HCT116 (cell line): ENCODE results near the gene AGTR1. TPM values are rescaled to one million over a fixed set of nuclear protein-coding genes. Genes with fewer than 3 reads are reported as not detected.

Experiments used
- ATAC-seq: fragments of 200-7000 bp; cut with Tn5 transposase; 2 replicates; pipeline ENCODE4 v1.9.1; 2020; ENCODE audit warnings: mild to moderate bottlenecking, moderate library complexity
- BruUV-seq: library from RNA; stranded (reverse); fragments of 400-500 nt; replicated peaks from 2 replicates; lab custom pipeline; 2021; lab: Mats Ljungman, UMichigan
- CTCF ChIA-PET: fragments of 300-600 bp; sonication (Branson Sonifier 250); formaldehyde crosslinking; loops from one replicate; lab custom pipeline; 2021; ENCODE audit warnings: antibody characterized with exemption; lab: Charles Lee
- POLR2A ChIA-PET: fragments of 300-600, 350-600 bp; sonication (Branson Sonifier 250); formaldehyde crosslinking; loops from one replicate; lab custom pipeline; 2021; ENCODE audit warnings: antibody characterized with exemption; lab: Charles Lee
- RAD21 ChIA-PET, 2 experiments: fragments of 300-600 bp; sonication (Branson Sonifier 250); formaldehyde crosslinking; loops; one replicate each; lab custom pipeline; 2023; ENCODE audit warnings: low total read pairs in 2 of 2; ENCODE audit not compliant: uncharacterized antibody in 2 of 2, unreplicated experiment in 2 of 2, low non-redundant PET in 1 of 2; lab: Charles Lee
- DNase-seq: peaks from one replicate; pipeline ENCODE4 v3.0.0-alpha.2; 2010; ENCODE audit warnings: low read depth, low spot score
- H2AFZ ChIP-seq: fragments of 200-600 bp; shearing (Covaris generic), sonication (generic); 2 replicates; pipeline ENCODE4 v1.6.1; 2017; ENCODE audit warnings: low read depth, mixed run types, mixed read lengths, antibody characterized with exemption, low read length; ENCODE audit not compliant: poor library complexity, severe bottlenecking
- H3K27ac ChIP-seq: 2 replicates; pipeline ENCODE4 v1.5.1; 2012; ENCODE audit warnings: low read depth, low read length
- H3K27me3 ChIP-seq: fragments of 200-600 bp; sonication (generic); 2 replicates; pipeline ENCODE4 v1.6.1; 2016; ENCODE audit warnings: mixed run types, low read length, mixed read lengths; ENCODE audit not compliant: insufficient read depth
- H3K36me3 ChIP-seq, 2 experiments: fragments of 200-500 bp in 1 of 2; fragments of 200-600 bp in 1 of 2; sonication (Bioruptor generic) in 1 of 2; sonication (generic) in 1 of 2; 2 replicates each; pipeline versions ENCODE4 v1.5.1 to v1.6.1; 2014 to 2016; ENCODE audit warnings: low read length in 2 of 2, inconsistent platforms in 1 of 2, mixed read lengths in 1 of 2, mixed run types in 1 of 2; ENCODE audit not compliant: insufficient read depth in 2 of 2, control insufficient read depth in 1 of 2
- H3K4me1 ChIP-seq, 2 experiments: fragments of 200-600 bp in 1 of 2; sonication (generic) in 1 of 2; 2 replicates each; pipeline versions ENCODE4 v1.5.1 to v1.6.1; 2012 to 2017; ENCODE audit warnings: low read length in 2 of 2, inconsistent platforms in 1 of 2, mild to moderate bottlenecking in 1 of 2, mixed read lengths in 1 of 2, mixed run types in 1 of 2, moderate library complexity in 1 of 2; ENCODE audit not compliant: insufficient read depth in 2 of 2, control insufficient read depth in 1 of 2
- H3K4me2 ChIP-seq: fragments of 200-600 bp; sonication (generic); 2 replicates; pipeline ENCODE4 v1.6.1; 2017; ENCODE audit warnings: mixed run types, low read length, mixed read lengths
- H3K4me3 ChIP-seq, 2 experiments: fragments of 200-600 bp in 1 of 2; sonication (generic) in 1 of 2; replicated peaks in 1 of 2; 2 replicates each; pipeline ENCODE4 v1.5.1; 2011 to 2016; ENCODE audit warnings: low read length in 2 of 2, control low read depth in 1 of 2, low read depth in 1 of 2, mild to moderate bottlenecking in 1 of 2, mixed read lengths in 1 of 2, mixed run types in 1 of 2
- H3K79me2 ChIP-seq: fragments of 200-600 bp; sonication (generic); 2 replicates; pipeline ENCODE4 v1.6.1; 2017; ENCODE audit warnings: mild to moderate bottlenecking, mixed run types, low read length, moderate library complexity, mixed read lengths; ENCODE audit not compliant: insufficient read depth
- H3K9ac ChIP-seq: fragments of 200-600 bp; sonication (generic); 2 replicates; pipeline ENCODE4 v1.6.1; 2016; ENCODE audit warnings: low read length, mixed read lengths
- H3K9me2 ChIP-seq: fragments of 200-600 bp; sonication (generic), shearing (Covaris generic); 2 replicates; pipeline ENCODE4 v1.6.1; 2017; ENCODE audit warnings: mixed run types, mild to moderate bottlenecking, moderate library complexity; ENCODE audit not compliant: insufficient read depth
- H3K9me3 ChIP-seq, 2 experiments: fragments of 200-500 bp in 1 of 2; fragments of 200-600 bp in 1 of 2; sonication (Bioruptor generic) in 1 of 2; sonication (generic) in 1 of 2; 2 replicates each; pipeline ENCODE4 v1.6.1; 2014 to 2017; ENCODE audit warnings: low read length in 2 of 2, mixed read lengths in 2 of 2, inconsistent platforms in 1 of 2, low read depth in 1 of 2, mild to moderate bottlenecking in 1 of 2, mixed run types in 1 of 2, moderate library complexity in 1 of 2; ENCODE audit not compliant: control insufficient read depth in 1 of 2, insufficient read depth in 1 of 2
- H4K20me1 ChIP-seq: fragments of 200-600 bp; sonication (generic), shearing (Covaris generic); 2 replicates; pipeline ENCODE4 v1.6.1; 2017; ENCODE audit warnings: mixed run types, mild to moderate bottlenecking, moderate library complexity; ENCODE audit not compliant: insufficient read depth
- CBX3 ChIP-seq: IDR thresholded peaks from 2 replicates; pipeline ENCODE4 v1.6.1; 2012; ENCODE audit warnings: low read depth
- EGR1 ChIP-seq: IDR thresholded peaks from 2 replicates; pipeline ENCODE4 v1.6.1; 2012; ENCODE audit warnings: low read depth
- EZH2 ChIP-seq: fragments of 200-600 bp; sonication (generic); IDR thresholded peaks from 2 replicates; pipeline ENCODE4 v1.6.1; 2017; ENCODE audit warnings: antibody characterized with exemption, mixed run types
- FOSL1 ChIP-seq: IDR thresholded peaks from 2 replicates; pipeline ENCODE4 v1.6.1; 2012; ENCODE audit warnings: low read depth
- POLR2AphosphoS5 ChIP-seq: IDR thresholded peaks from 2 replicates; pipeline ENCODE4 v1.6.1; 2011; ENCODE audit warnings: mild to moderate bottlenecking, low read depth, low read length, moderate library complexity
- RAD21 ChIP-seq: IDR thresholded peaks from 2 replicates; pipeline ENCODE4 v1.6.1; 2012; ENCODE audit warnings: low read depth, mild to moderate bottlenecking
- TCF7L2 ChIP-seq: IDR thresholded peaks from 2 replicates; pipeline ENCODE4 v1.7.0; 2011; ENCODE audit warnings: borderline replicate concordance, inconsistent platforms; ENCODE audit not compliant: insufficient read depth, insufficient read length; ENCODE audit errors: extremely low read depth
- ZFX ChIP-seq: fragments of 450-650 bp; IDR thresholded peaks from 2 replicates; pipeline ENCODE4 v1.6.1; 2017
- intact Hi-C: fragments of 100-400 bp; cut with micrococcal nuclease; formaldehyde crosslinking; loops from 2 replicates; pipeline ENCODE4 v1.10.0; 2022
- total RNA-seq: library from RNA; stranded (reverse); gene quantifications from one replicate; pipeline ENCODE4 v1.2.1, GENCODE V29; 2021; ENCODE audit not compliant: unreplicated experiment
- TF ChIP-seq, protein P1 (sequence below), 3 experiments: fragments of 200-600 bp in 1 of 3; sonication (generic) in 1 of 3; IDR thresholded peaks in 2 of 3; conservative IDR thresholded peaks in 1 of 3; 2 replicates each; pipeline ENCODE4 v1.5.1; 2012 to 2017; ENCODE audit warnings: low read depth in 2 of 3, low read length in 2 of 3, antibody characterized with exemption in 1 of 3, borderline replicate concordance in 1 of 3, control low read depth in 1 of 3, mild to moderate bottlenecking in 1 of 3, mixed read lengths in 1 of 3, mixed run types in 1 of 3, moderate library complexity in 1 of 3; ENCODE audit not compliant: insufficient read depth in 1 of 3
- TF ChIP-seq, protein P2 (sequence below): IDR thresholded peaks from 2 replicates; pipeline ENCODE4 v1.6.1; 2012
- TF ChIP-seq, protein P3 (sequence below): IDR thresholded peaks from 2 replicates; pipeline ENCODE4 v1.6.1; 2012
- TF ChIP-seq, protein P4 (sequence below): IDR thresholded peaks from 2 replicates; pipeline ENCODE4 v1.6.1; 2012; ENCODE audit warnings: low read depth

The AGTR1 gene
- total RNA-seq, 1 experiment from 2014 or later, result not detected

DNA sequence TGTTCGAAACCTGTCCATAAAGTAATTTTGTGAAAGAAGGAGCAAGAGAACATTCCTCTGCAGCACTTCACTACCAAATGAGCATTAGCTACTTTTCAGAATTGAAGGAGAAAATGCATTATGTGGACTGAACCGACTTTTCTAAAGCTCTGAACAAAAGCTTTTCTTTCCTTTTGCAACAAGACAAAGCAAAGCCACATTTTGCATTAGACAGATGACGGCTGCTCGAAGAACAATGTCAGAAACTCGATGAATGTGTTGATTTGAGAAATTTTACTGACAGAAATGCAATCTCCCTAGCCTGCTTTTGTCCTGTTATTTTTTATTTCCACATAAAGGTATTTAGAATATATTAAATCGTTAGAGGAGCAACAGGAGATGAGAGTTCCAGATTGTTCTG is 44.4 kb downstream of the AGTR1 start:
- CTCF ChIA-PET, result no interaction called here
- ATAC-seq, result no peak
- no peak overlapping the region for H3K27ac ChIP-seq
- no peak for DNase-seq
- no peaks in the 10 kb centered on the region for H3K27me3 ChIP-seq
- H3K79me2 ChIP-seq, result no peaks in the 10 kb centered on the region
- H3K36me3 ChIP-seq, result no peaks in the 10 kb centered on the region
- TF ChIP-seq, protein P1, sequence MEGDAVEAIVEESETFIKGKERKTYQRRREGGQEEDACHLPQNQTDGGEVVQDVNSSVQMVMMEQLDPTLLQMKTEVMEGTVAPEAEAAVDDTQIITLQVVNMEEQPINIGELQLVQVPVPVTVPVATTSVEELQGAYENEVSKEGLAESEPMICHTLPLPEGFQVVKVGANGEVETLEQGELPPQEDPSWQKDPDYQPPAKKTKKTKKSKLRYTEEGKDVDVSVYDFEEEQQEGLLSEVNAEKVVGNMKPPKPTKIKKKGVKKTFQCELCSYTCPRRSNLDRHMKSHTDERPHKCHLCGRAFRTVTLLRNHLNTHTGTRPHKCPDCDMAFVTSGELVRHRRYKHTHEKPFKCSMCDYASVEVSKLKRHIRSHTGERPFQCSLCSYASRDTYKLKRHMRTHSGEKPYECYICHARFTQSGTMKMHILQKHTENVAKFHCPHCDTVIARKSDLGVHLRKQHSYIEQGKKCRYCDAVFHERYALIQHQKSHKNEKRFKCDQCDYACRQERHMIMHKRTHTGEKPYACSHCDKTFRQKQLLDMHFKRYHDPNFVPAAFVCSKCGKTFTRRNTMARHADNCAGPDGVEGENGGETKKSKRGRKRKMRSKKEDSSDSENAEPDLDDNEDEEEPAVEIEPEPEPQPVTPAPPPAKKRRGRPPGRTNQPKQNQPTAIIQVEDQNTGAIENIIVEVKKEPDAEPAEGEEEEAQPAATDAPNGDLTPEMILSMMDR (IDR thresholded peaks at IDR 0.05 in 2 of 3, conservative IDR thresholded peaks at IDR 0.05 in 1 of 3; ENCODE audit: borderline replicate concordance in 1 of 3, insufficient read depth in 1 of 3, low read depth in 2 of 3, low read length in 2 of 3), result no peak
- TF ChIP-seq TCF7L2, result no peak
- TF ChIP-seq, protein P2, sequence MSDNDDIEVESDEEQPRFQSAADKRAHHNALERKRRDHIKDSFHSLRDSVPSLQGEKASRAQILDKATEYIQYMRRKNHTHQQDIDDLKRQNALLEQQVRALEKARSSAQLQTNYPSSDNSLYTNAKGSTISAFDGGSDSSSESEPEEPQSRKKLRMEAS, result no peak
- no peak for TF ChIP-seq EZH2
- TF ChIP-seq, protein P3, sequence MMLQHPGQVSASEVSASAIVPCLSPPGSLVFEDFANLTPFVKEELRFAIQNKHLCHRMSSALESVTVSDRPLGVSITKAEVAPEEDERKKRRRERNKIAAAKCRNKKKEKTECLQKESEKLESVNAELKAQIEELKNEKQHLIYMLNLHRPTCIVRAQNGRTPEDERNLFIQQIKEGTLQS, result no peak
- TF ChIP-seq, protein P4, sequence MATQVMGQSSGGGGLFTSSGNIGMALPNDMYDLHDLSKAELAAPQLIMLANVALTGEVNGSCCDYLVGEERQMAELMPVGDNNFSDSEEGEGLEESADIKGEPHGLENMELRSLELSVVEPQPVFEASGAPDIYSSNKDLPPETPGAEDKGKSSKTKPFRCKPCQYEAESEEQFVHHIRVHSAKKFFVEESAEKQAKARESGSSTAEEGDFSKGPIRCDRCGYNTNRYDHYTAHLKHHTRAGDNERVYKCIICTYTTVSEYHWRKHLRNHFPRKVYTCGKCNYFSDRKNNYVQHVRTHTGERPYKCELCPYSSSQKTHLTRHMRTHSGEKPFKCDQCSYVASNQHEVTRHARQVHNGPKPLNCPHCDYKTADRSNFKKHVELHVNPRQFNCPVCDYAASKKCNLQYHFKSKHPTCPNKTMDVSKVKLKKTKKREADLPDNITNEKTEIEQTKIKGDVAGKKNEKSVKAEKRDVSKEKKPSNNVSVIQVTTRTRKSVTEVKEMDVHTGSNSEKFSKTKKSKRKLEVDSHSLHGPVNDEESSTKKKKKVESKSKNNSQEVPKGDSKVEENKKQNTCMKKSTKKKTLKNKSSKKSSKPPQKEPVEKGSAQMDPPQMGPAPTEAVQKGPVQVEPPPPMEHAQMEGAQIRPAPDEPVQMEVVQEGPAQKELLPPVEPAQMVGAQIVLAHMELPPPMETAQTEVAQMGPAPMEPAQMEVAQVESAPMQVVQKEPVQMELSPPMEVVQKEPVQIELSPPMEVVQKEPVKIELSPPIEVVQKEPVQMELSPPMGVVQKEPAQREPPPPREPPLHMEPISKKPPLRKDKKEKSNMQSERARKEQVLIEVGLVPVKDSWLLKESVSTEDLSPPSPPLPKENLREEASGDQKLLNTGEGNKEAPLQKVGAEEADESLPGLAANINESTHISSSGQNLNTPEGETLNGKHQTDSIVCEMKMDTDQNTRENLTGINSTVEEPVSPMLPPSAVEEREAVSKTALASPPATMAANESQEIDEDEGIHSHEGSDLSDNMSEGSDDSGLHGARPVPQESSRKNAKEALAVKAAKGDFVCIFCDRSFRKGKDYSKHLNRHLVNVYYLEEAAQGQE, result no peak
- TF ChIP-seq CBX3, result no peak
- TF ChIP-seq ZFX, result no peak
- no peak for TF ChIP-seq EGR1
- TF ChIP-seq POLR2AphosphoS5, result no peak
- TF ChIP-seq RAD21, result no peak
- TF ChIP-seq FOSL1, result no peak
- TF ChIP-seq, all 23 proteins: peak for 0
- H3K9me2 ChIP-seq, result no peaks in the 10 kb centered on the region
- H3K4me1 ChIP-seq, result no peaks in the 10 kb centered on the region
- no peak overlapping the region for H3K4me2 ChIP-seq
- POLR2A ChIA-PET, result no interaction called here
- no peak overlapping the region for H2AFZ ChIP-seq
- no peak overlapping the region for H3K4me3 ChIP-seq
- H3K9me3 ChIP-seq, result no peaks in the 10 kb centered on the region
- intact Hi-C loops, result no loop called here
- H4K20me1 ChIP-seq, result no peaks in the 10 kb centered on the region
- no TSS peak for BruUV-seq
- RAD21 ChIA-PET, result no interaction called here
- H3K9ac ChIP-seq, result no peak overlapping the region
